Measurements from ENCODE around the gene ANGEL2. TPM values are rescaled to one million over a fixed set of nuclear protein-coding genes. Genes with fewer than 3 reads are reported as not detected.

ANGEL2 gene
- total and polyA plus RNA-seq, 12 donors: 6.1 to 22.0 (median 18.6) TPM

GRCh38 chr1:212944229-212944901 lies 71.3 kb downstream of the ANGEL2 start:
- 86 to 89% methylated on average over 6 of the region's 6 CpGs for WGBS, 2 donors
- Histone ChIP-seq H3K36me3 (no peaks in the 10 kb centered on the region), H3K4me3 (no peak overlapping the region), H3K27me3 (peaks cover 0 to 15% (median 9%) of the 10 kb centered on the region in 7 donors), H3K4me1 (no peaks in the 10 kb centered on the region), H3K27ac (no peak overlapping the region), H3K9me3 (peaks cover 0 to 23% (median 11%) of the 10 kb centered on the region in 11 donors)
- ATAC-seq: no peak
- intact Hi-C loops (cut with DNase I): no loop called here
- no peak for DNase-seq
- TF ChIP-seq CTCF (IDR thresholded peaks at IDR 0.05): no peak

GRCh38 chr1:212943393-212943710 lies 72.3 kb downstream of the ANGEL2 start:
- peaks cover 0 to 5% (median 0%) of the 10 kb centered on the region in 7 donors for H3K27me3 ChIP-seq
- ATAC-seq (no peak), DNase-seq (no peak)
- WGBS, 2 donors: 81 to 91% methylated on average over 4 of the region's 4 CpGs
- H3K4me3 ChIP-seq: no peak overlapping the region
- H3K36me3 ChIP-seq: no peaks in the 10 kb centered on the region
- peaks cover 0 to 27% (median 11%) of the 10 kb centered on the region in 11 donors for H3K9me3 ChIP-seq
- intact Hi-C loops (cut with DNase I): no loop called here
- no peak overlapping the region for H3K27ac ChIP-seq
- TF ChIP-seq CTCF (IDR thresholded peaks at IDR 0.05): no peak
- H3K4me1 ChIP-seq: no peaks in the 10 kb centered on the region

- WGBS, 2 donors: 80 to 86% methylated on average over 6 of the region's 6 CpGs
- Histone ChIP-seq H3K27ac (no peak overlapping the region), H3K4me3 (no peak overlapping the region), H3K27me3 (no peaks in the 10 kb centered on the region), H3K4me1 (no peaks in the 10 kb centered on the region), H3K36me3 (no peaks in the 10 kb centered on the region), H3K9me3 (peaks cover 0 to 27% (median 11%) of the 10 kb centered on the region in 11 donors)
- no peak for TF ChIP-seq CTCF (IDR thresholded peaks at IDR 0.05)
- intact Hi-C loops (cut with DNase I): no loop called here
- ATAC-seq: no peak
- no peak for DNase-seq
These were observed 72.8 kb downstream of the ANGEL2 start for GRCh38 chr1:212942679-212943392.

Other genes with a start within 250 kb of the ANGEL2 start
- 10 to 100 TPM; 19.1 to 30.1 (median 24.3) TPM for gene NSL1, start 224.1 kb downstream of the ANGEL2 start, total RNA-seq
- 10 to 100 TPM in 1 of 2 donors, 1 to 10 TPM in 1; 9.4 to 21.3 TPM for gene NSL1, start 224.1 kb downstream of the ANGEL2 start, polyA plus RNA-seq
- gene TATDN3, start 224.0 kb downstream of the ANGEL2 start, total RNA-seq: 10 to 100 TPM; 20.7 to 38.8 (median 26.5) TPM
- gene TATDN3, start 224.0 kb downstream of the ANGEL2 start, polyA plus RNA-seq: 10 to 100 TPM; 12.9 to 23.4 TPM
- under 1 TPM in 1 of 10 donors, not detected in 9; 0.56 TPM for gene SPATA45, start 168.2 kb downstream of the ANGEL2 start, total RNA-seq
- gene SPATA45, start 168.2 kb downstream of the ANGEL2 start, polyA plus RNA-seq: not detected
- 1 to 10 TPM; 1.2 to 4.9 (median 2.2) TPM for gene FLVCR1, start 157.6 kb downstream of the ANGEL2 start, total RNA-seq
- 1 to 10 TPM; 1.3 to 2.8 TPM for gene FLVCR1, start 157.6 kb downstream of the ANGEL2 start, polyA plus RNA-seq
- gene VASH2, start 65.3 kb downstream of the ANGEL2 start, total RNA-seq: 1 to 10 TPM in 2 of 10 donors, under 1 TPM in 8; 0.41 to 1.2 (median 0.81) TPM
- gene VASH2, start 65.3 kb downstream of the ANGEL2 start, polyA plus RNA-seq: under 1 TPM; 0.37 to 0.42 TPM
- 10 to 100 TPM in 8 of 10 donors, 1 to 10 TPM in 2; 9.1 to 13.8 (median 10.4) TPM for gene RPS6KC1, start 35.4 kb upstream of the ANGEL2 start, total RNA-seq
- 1 to 10 TPM; 3.8 to 5.7 TPM for gene RPS6KC1, start 35.4 kb upstream of the ANGEL2 start, polyA plus RNA-seq